Measurements from ENCODE around the gene FERMT2.

FERMT2 gene

DNA sequence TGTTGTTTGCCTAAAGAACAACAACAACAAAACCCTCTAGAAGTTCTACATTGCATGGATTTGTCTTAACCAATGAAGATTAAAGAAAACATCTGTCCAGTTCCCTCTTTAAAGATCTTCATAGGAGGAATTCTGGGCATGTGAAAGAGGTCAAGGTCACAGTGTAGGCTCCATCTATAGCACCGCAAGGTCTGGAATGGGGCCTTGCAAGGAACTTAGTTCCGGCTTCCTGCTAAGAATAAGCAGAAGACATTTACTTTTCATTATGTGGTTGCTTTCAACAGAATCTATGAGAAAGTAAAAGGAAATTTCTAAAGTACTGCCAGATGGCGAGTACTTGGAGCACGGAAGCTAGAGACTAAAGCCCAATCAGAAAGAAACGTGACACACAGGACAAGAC, 102.2 kb downstream of the FERMT2 start:
- no peak overlapping the region for H3K4me3 ChIP-seq (ENCODE audit: low read length)
- DNase-seq (ENCODE audit: low read depth) = no peak
- TF ChIP-seq, protein P1, sequence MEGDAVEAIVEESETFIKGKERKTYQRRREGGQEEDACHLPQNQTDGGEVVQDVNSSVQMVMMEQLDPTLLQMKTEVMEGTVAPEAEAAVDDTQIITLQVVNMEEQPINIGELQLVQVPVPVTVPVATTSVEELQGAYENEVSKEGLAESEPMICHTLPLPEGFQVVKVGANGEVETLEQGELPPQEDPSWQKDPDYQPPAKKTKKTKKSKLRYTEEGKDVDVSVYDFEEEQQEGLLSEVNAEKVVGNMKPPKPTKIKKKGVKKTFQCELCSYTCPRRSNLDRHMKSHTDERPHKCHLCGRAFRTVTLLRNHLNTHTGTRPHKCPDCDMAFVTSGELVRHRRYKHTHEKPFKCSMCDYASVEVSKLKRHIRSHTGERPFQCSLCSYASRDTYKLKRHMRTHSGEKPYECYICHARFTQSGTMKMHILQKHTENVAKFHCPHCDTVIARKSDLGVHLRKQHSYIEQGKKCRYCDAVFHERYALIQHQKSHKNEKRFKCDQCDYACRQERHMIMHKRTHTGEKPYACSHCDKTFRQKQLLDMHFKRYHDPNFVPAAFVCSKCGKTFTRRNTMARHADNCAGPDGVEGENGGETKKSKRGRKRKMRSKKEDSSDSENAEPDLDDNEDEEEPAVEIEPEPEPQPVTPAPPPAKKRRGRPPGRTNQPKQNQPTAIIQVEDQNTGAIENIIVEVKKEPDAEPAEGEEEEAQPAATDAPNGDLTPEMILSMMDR (conservative IDR thresholded peaks at IDR 0.05; ENCODE audit: low read depth, low read length) = no peak

DNA sequence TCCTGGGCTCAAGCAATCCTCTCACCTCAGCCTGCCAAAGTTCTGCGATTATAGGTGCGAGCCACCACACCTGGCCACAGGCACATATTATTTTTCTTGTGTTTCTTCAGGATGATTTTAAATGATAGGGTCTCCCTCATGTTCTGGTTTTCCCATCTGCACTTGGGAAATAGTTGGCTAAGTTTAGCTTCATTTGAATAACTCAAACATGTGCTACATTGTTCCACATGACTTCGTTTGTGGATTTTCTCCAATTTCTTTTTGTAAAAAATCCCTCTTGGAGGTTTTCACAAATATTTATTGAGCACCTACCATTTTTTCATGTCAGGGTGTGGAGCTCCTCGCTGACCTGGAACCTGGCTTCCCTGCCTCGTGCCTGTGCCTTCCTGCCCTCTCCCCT, 104.3 kb downstream of the FERMT2 start:
- no peak overlapping the region for H3K4me3 ChIP-seq (ENCODE audit: low read length)
- DNase-seq (ENCODE audit: low read depth) = no peak
- TF ChIP-seq, protein P1 (conservative IDR thresholded peaks at IDR 0.05; ENCODE audit: low read depth, low read length) = no peak

DNA sequence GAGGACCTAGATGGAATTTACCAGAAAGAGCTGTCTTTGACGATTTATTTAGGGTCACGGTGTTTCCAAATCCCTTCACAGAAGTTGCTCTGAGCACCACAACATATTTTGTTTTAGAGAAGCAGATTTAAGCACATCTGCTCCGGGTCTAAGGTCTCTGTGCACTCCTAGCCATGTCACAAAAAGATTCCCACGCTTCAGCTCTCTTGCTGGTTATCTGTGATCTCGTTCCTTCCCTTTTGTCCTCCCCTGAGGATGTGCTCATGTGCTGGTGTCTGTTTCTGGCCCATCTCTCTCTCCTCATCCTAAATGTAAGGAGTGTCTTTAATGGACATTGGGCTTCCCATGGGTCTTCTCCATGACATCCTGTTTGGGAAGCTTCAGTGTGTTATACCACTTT, 105.8 kb downstream of the FERMT2 start:
- TF ChIP-seq, protein P1 (conservative IDR thresholded peaks at IDR 0.05; ENCODE audit: low read depth, low read length) = no peak
- DNase-seq (ENCODE audit: low read depth) = no peak
- no peak overlapping the region for H3K4me3 ChIP-seq (ENCODE audit: low read length)

DNA sequence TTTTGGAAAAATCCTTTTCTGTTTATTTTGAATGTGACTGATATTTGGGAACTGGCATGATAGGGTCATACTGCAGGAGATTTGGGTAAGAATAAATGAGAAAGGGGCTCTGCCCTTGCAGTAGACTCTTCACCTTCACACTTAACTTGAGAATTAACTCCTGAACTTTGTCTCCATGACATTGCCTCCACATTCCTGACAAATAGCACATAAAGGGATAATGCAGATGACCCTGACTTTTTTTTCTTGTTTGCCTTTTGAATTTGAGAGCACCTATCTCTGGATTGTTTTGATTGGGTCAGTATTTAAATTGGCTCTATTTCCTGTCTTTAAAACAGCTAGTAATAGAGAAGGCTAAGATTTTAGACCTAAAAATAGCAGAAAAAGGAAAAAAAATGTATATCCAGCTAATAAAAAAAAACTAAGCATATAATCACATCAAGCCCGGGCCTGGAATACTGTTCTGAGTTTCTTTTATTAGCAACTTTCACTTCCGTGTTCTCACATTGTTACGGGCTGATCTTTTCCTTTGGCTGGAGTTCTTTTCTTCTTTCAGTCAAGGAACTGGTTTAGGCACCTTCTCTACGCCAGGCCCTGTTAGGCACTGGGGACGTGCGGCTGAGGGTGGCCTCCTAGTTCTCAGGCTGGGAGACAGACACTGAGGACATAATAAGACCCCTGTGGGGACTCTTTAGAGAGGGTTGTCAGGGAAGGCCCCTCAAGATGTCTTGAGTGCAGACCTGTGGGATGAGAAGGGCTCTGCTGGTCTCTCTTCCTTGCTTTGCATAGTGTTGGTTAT, 106.4 kb downstream of the FERMT2 start:
- no peak for DNase-seq (ENCODE audit: low read depth)
- TF ChIP-seq, protein P1 (conservative IDR thresholded peaks at IDR 0.05; ENCODE audit: low read depth, low read length) = no peak
- no peak overlapping the region for H3K4me3 ChIP-seq (ENCODE audit: low read length)

GRCh38 chr14:52840877-52841276, 110.0 kb downstream of the FERMT2 start:
- H3K4me3 ChIP-seq (ENCODE audit: low read length) = no peak overlapping the region
- TF ChIP-seq, protein P1 (conservative IDR thresholded peaks at IDR 0.05; ENCODE audit: low read depth, low read length) = no peak
- no peak for DNase-seq (ENCODE audit: low read depth)

GRCh38 chr14:52837451-52837850, 113.4 kb downstream of the FERMT2 start:
- TF ChIP-seq, protein P1 (conservative IDR thresholded peaks at IDR 0.05; ENCODE audit: low read depth, low read length) = no peak
- H3K4me3 ChIP-seq (ENCODE audit: low read length) = no peak overlapping the region
- DNase-seq (ENCODE audit: low read depth) = no peak

- TF ChIP-seq, protein P1 (conservative IDR thresholded peaks at IDR 0.05; ENCODE audit: low read depth, low read length) = no peak
- H3K4me3 ChIP-seq (ENCODE audit: low read length) = no peak overlapping the region
- no peak for DNase-seq (ENCODE audit: low read depth)
Measured at GRCh38 chr14:52836063-52836462, 114.8 kb downstream of the FERMT2 start.

Data from retinal pigment epithelial cell (primary cell).